Stimulated activated CD8-positive, alpha-beta memory T cell treated with anti-CD3 and anti-CD28 coated beads, Interleukin-4, amount 100 ng/mL, for 24 hours (primary cell): Measurements from ENCODE around the gene TRIM43.
"Not testable (repeated sequence)": the region's sequence is repeated elsewhere in the genome, so short reads cannot be mapped to it uniquely, and the experiment has no call there.

Experiments
- DNase-seq: peaks from one replicate; pipeline ENCODE4 v3.0.0-alpha.2; 2020; ENCODE audit warnings: low read depth

TRIM43 gene

DNA sequence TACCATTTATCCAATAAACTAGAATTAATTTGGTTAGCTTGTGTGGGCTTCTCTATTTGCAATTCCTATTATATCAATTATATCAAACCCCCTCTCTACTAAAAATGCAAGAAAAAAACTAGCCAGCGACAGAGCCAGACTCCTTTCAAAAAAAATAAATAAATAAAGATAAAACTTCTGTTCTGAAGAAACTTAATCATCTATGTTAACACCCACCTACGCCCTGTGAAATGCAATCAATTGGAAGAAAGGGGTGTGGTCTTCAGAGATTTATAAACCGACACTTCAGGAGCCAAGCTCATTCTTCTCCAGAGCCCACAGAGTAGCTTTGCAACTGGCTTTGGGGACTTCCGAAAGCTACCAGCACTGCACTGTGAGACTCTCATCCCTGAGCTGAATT lies at the start of gene TRIM43:
Gene TRIM43, plus strand, starts transcription at position 301 of the 400 bp plus-strand sequence. CDS start 2,023 bp downstream, outside the sequence.
- DNase-seq = not testable (repeated sequence)

DNA sequence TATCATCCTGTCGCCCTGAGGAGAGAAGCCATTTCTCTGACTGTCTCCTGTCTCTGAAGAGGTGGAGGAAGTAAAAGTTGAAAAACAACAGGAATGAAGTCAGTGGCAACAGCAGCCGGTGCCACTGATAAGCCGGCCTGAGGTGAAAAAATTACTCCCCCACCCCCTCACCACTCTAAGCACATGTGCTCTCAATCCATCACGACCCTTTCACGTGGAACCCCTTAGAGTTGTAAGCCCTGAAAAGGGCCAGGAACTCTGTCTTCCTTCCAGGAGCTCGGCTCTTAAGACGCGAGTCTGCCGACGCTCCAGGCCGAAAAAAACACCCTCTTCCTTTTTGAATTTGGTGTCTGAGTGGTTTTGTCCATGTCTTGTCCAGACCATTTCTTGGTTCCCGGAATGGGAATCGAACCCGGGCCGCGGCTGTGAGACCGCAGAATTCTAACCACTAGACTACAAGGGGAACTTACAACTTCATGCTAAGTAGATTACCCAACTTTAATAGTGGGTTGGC lies 40.7 kb upstream of the TRIM43 start:
- no peak for DNase-seq

GRCh38 chr2:95552911-95553310 lies 38.9 kb upstream of the TRIM43 start:
- DNase-seq = no peak

DNA sequence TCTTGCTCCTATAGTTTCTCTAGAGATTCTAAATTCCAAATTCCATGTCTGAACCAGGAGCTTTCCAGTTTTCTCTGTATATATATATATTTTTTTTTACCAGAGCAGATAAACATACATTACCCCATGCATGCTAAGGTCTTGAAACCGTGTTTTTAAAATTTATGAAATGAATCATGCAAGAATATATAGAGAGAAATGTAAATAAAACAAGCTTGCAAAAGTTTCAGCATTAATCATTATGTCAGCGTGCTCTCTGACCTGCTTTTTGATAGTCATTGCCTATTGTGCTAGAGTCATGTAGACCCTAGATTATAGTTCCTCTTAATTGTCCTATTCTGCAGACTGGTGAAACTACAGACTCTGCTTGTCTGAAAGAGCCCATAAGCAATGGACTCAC lies 22.6 kb upstream of the TRIM43 start:
- DNase-seq = no peak

- DNase-seq = no peak
These were observed 17.9 kb upstream of the TRIM43 start for GRCh38 chr2:95573866-95574265.

DNA sequence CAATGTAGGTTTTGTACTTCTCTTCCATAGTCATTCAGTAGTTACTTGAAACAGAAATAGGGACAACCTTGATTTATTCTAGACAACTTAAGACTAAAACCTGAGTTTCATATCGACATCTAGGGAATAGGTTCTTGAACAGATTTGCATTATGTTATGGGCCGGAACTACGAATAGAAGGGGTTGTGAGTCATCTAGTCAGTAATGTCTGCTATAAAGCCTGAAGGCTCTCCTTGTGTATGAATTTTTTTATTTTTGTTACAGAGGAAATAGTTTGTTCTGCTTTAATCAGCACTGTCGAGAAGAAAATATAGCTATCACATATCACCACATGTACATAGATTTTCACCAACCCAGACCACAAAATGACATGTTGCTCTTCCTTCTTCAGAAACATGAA lies 17.3 kb upstream of the TRIM43 start:
- DNase-seq = no peak

DNA sequence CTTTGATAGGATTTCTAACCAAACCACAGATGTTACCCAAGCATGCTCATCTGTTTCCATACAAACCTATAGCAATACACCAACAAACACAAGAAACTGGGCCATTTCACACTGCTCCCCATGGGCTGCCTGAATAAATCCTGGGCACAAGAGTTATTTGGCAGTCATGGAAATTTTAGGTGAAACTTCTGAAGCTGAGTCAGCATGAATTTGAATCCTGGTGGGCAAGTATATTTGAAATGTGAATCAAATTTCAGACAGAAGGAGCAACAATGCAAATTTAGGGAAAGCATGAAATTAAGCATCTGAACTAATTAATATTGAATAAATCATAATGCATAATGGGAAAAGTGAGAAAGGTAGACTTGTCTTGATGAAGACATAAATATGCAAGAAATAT lies 15.9 kb upstream of the TRIM43 start:
- no peak for DNase-seq

DNA sequence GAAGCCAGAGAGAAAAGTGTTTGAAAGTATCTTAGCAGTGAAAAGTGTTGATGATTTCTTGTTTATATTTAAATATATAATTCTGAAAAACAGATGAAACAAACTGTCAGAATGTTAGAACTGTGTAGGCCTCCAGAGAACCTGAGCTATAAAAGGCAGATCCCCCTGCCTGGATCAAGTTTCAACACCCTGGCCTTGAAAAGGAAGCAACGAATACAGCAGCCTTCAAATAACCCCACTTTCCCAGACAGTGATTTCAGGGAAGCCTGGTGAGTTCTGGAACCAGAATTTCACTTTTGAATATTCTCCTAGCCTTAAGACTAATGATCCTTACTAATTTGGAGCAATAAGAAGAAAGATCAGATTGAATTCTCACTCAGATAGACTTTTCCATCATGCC lies 13.3 kb upstream of the TRIM43 start:
- no peak for DNase-seq

DNA sequence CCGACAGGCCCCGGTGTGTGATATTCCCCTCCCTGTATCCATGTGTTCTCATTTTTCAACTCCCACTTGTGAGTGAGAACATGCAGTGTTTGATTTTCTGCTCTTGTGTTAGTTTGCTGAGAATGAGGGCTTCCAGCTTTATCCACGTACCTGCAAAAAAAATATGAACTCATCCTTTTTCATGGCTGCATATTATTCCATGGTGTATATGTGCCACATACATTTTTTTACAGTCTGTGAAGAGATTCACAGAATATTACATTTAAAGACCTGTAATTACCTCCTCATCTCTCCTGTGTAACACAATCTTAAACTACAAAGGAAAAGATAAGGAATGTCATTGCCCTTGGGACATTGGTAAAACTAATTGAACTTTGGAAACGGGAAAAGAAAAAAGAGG lies 8.3 kb upstream of the TRIM43 start:
- not testable (repeated sequence) for DNase-seq

- not testable (repeated sequence) for DNase-seq
These were observed 7.5 kb upstream of the TRIM43 start for GRCh38 chr2:95584321-95584720.

DNA sequence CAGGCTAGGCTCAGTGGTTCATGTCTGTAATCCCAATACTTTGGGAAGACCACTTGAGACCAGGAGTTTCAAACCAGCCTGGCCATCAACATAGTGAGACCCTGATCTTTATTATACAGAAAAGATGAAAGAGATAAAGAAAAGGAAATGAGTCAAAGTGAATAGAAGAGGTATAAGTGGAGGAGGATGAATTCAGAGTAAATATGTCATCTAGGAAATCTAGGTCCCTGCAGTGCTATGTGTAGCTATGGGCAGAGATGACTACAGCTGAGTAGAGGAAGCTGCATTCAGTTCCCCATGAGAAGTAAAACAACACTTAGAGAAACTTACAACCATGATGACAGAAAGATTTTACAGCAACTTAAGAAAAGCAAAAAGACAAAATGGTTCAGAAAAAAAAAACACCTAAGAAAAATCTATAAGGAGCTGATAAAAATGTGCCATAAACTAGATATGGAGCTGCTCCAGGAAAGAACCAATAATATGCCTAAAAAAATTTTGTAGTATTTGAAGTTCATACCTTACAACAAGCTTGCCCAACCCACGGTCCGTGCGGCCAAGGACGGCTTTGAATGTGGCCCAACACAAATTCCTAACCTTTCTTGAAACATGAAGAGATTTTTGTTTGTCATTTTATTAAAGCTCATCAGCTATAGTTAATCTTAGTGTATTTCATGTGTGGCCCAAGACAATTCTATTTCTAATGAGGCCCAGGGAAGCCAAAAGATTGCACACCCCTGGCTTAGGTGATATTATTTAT lies 1.8 kb upstream of the TRIM43 start:
- DNase-seq = not testable (repeated sequence)

GRCh38 chr2:95592973-95593372 lies 1.2 kb downstream of the TRIM43 start:
- not testable (repeated sequence) for DNase-seq

GRCh38 chr2:95595012-95595411 lies 3.2 kb downstream of the TRIM43 start:
- DNase-seq = not testable (repeated sequence)

GRCh38 chr2:95601301-95601700 lies 9.5 kb downstream of the TRIM43 start:
- DNase-seq = not testable (repeated sequence)

GRCh38 chr2:95602146-95602545 lies 10.3 kb downstream of the TRIM43 start:
- not testable (repeated sequence) for DNase-seq

DNA sequence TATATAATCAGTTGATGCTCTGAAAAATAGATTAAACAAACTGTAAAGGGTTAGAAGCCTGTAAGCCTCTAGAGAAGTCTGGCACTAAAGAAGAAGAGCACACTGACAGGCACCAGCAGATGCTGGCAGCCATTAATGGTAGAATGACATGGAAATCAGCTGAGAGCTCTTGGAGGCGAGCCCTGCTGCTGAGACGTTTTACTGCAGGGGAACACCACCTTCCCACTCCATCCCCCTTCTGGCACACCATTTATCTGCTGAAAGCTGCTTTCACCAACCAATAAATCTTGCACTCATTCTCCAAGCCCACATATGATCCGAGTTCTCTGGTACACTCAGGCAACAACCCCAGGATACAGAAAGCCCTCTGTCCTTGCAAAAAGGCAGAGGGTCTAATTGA lies 16.6 kb downstream of the TRIM43 start:
- not testable (repeated sequence) for DNase-seq

GRCh38 chr2:95609764-95610163 lies 18.0 kb downstream of the TRIM43 start:
- not testable (repeated sequence) for DNase-seq

GRCh38 chr2:95613048-95613447 lies 21.2 kb downstream of the TRIM43 start:
- not testable (repeated sequence) for DNase-seq

DNA sequence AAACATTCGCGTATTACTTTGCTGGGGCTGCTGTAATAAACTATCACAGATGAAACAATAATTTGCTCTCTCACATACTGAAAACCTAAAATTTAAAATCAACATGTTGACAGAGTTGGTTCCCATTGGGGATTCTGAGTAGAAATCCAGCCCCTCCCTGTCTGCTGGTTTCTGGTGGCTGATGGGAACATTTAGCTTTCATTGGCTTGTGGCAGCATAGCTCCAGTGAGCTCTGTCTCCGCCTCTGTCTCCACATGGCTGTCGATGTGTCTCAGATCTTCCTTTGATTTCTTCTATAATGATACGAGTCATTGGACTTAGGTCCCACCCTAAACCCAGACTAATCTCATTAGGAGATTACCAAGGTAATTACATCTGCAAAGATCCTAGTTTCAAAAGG lies 30.9 kb downstream of the TRIM43 start:
- DNase-seq = not testable (repeated sequence)

- DNase-seq = not testable (repeated sequence)
These were observed 39.2 kb downstream of the TRIM43 start for GRCh38 chr2:95630987-95631386.

GRCh38 chr2:95633626-95634259 lies 41.9 kb downstream of the TRIM43 start:
- DNase-seq = not testable (repeated sequence)

GRCh38 chr2:95640515-95641288 lies 48.9 kb downstream of the TRIM43 start:
- DNase-seq = not testable (repeated sequence)

GRCh38 chr2:95641289-95641575 lies 49.4 kb downstream of the TRIM43 start:
- not testable (repeated sequence) for DNase-seq
